OCI-LY7 (cell line): ENCODE results near the gene STK16. TPM values are rescaled to one million over a fixed set of nuclear protein-coding genes. Genes with fewer than 3 reads are reported as not detected.

Source experiments
- BruUV-seq: library from RNA; stranded (reverse); fragments of 400-500 nt; replicated peaks from 2 replicates; lab custom pipeline; 2021; lab: Mats Ljungman, UMichigan
- CTCF ChIA-PET: fragments of 300-600 bp; sonication (Branson Sonifier 250); formaldehyde crosslinking; loops from one replicate; lab custom pipeline; 2022; ENCODE audit warnings: antibody characterized with exemption; ENCODE audit not compliant: unreplicated experiment; lab: Charles Lee
- POLR2A ChIA-PET: fragments of 300-600 bp; sonication (Branson Sonifier 250); formaldehyde crosslinking; loops from one replicate; lab custom pipeline; 2022; ENCODE audit warnings: antibody characterized with exemption; lab: Charles Lee
- DNase-seq: peaks from one replicate; pipeline ENCODE4 v3.0.0-alpha.2; 2015; ENCODE audit warnings: low spot score
- H2AFZ ChIP-seq: fragments of 200-600 bp; sonication (generic), shearing (Covaris generic); 2 replicates; pipeline ENCODE4 v1.6.1; 2014; ENCODE audit warnings: mild to moderate bottlenecking, antibody characterized with exemption, low read length, moderate library complexity
- H3K27ac ChIP-seq: fragments of 200-600 bp; sonication (generic); 2 replicates; pipeline ENCODE4 v1.5.1; 2014; ENCODE audit warnings: mixed run types, low read depth, mild to moderate bottlenecking, moderate library complexity, low read length, inconsistent platforms; ENCODE audit not compliant: poor library complexity, severe bottlenecking
- H3K36me3 ChIP-seq: fragments of 200-600 bp; sonication (generic); 2 replicates; pipeline ENCODE4 v1.6.1; 2014; ENCODE audit warnings: mild to moderate bottlenecking, antibody characterized with exemption, low read length, moderate library complexity, mixed read lengths; ENCODE audit not compliant: insufficient read depth
- H3K4me1 ChIP-seq: fragments of 200-600 bp; sonication (generic); 2 replicates; pipeline ENCODE4 v1.5.1; 2014; ENCODE audit warnings: mild to moderate bottlenecking, low read length; ENCODE audit not compliant: insufficient read depth, poor library complexity, severe bottlenecking
- H3K4me2 ChIP-seq: fragments of 200-600 bp; sonication (generic); 2 replicates; pipeline ENCODE4 v1.6.1; 2014; ENCODE audit warnings: mild to moderate bottlenecking, low read length
- H3K4me3 ChIP-seq: fragments of 200-600 bp; sonication (generic); 2 replicates; pipeline ENCODE4 v1.5.1; 2014; ENCODE audit warnings: mild to moderate bottlenecking, low read depth, low read length; ENCODE audit not compliant: poor library complexity, severe bottlenecking
- H3K79me2 ChIP-seq: fragments of 200-600 bp; sonication (generic); 2 replicates; pipeline ENCODE4 v1.6.1; 2016; ENCODE audit warnings: low read depth, mild to moderate bottlenecking, low read length, moderate library complexity, mixed read lengths; ENCODE audit not compliant: insufficient read depth
- H3K9me2 ChIP-seq: fragments of 200-600 bp; sonication (generic); 2 replicates; pipeline ENCODE4 v1.6.1; 2016; ENCODE audit warnings: mild to moderate bottlenecking, low read length, mixed read lengths; ENCODE audit not compliant: insufficient read depth
- H3K9me3 ChIP-seq: fragments of 200-600 bp; sonication (generic); 2 replicates; pipeline ENCODE4 v1.6.1; 2014; ENCODE audit warnings: mild to moderate bottlenecking, mixed run types, low read length, mixed read lengths
- H4K20me1 ChIP-seq: fragments of 200-600 bp; sonication (generic); 2 replicates; pipeline ENCODE4 v1.6.1; 2014; ENCODE audit warnings: mild to moderate bottlenecking, antibody characterized with exemption, low read length, moderate library complexity, mixed read lengths; ENCODE audit not compliant: insufficient read depth
- EZH2phosphoT487 ChIP-seq: fragments of 200-600 bp; sonication (generic); IDR thresholded peaks from 2 replicates; pipeline ENCODE4 v1.6.1; 2018; ENCODE audit warnings: low read depth, borderline replicate concordance, mild to moderate bottlenecking, mixed run types, antibody characterized with exemption, low read length, moderate library complexity, mixed read lengths
- intact Hi-C: fragments of 100-400 bp; cut with micrococcal nuclease; formaldehyde crosslinking; loops from one replicate; pipeline ENCODE4 v1.10.0; 2022; ENCODE audit not compliant: unreplicated experiment
- total RNA-seq, 2 experiments: library from RNA; depleted of rRNA in 1 of 2; stranded (reverse); fragments of >200 nt in 1 of 2; shearing (Covaris generic) in 1 of 2; gene quantifications; 2 replicates each; pipeline ENCODE4 v1.2.3, GENCODE V29; 2014 to 2022
- TF ChIP-seq, protein P1 (sequence below): fragments of 200-600 bp; sonication (generic); conservative IDR thresholded peaks from 2 replicates; pipeline ENCODE4 v1.5.1; 2014; ENCODE audit warnings: mild to moderate bottlenecking, antibody characterized with exemption, low read length, moderate library complexity, mixed read lengths

Gene STK16
- total RNA-seq, 2 experiments from 2014 or later, result 23.4 to 39.5 TPM

DNA sequence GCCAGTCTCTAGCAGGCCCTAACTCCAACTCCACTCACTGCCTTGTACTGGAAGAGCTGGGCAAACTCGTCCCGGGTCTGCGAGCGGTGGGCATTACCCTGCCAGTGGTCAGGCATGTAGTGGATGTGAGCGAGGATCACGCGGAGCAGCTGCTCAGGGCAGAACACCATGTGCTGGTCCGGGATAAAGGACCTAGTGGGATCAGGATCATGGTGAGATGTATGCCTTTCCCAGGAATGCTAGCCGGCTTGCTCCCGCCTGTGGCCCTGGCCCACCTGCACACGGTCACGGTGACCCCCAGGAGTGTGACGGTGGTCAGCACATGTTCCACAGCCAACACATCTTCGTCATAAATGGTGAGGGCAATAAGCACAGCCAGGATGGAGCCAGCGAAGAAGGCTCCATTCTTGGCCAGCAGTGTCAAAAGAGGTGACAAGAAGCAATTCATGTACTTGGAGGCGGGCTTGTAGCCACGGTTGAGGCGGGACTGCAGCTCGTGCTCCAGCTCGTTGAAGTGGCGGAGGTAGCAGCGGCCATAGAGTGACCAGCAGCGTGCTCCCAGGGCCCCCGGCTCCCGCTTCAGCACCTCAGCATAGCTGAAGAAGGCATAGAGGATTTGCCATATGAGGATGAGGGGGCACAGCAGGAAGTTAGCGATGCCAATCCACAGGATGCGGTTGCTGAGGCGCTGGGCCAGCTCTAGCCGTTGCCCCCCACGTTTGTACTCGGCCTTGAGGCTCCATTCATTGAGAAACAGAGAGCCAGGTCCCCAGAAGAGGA is 21.3 kb upstream of the STK16 start:
- Histone ChIP-seq H3K4me1 (peaks cover 8% of the 10 kb centered on the region), H3K27ac (no peak overlapping the region), H3K9me3 (no peaks in the 10 kb centered on the region), H3K36me3 (peaks cover 61% of the 10 kb centered on the region), H3K79me2 (no peaks in the 10 kb centered on the region; the same call in 1 of the 2 replicates), H3K9me2 (no peaks in the 10 kb centered on the region), H4K20me1 (no peaks in the 10 kb centered on the region), H2AFZ (no peak overlapping the region), H3K4me3 (no peak overlapping the region), H3K4me2 (no peak overlapping the region)
- intact Hi-C loops, result no loop called here
- POLR2A ChIA-PET, result no interaction called here
- TF ChIP-seq, protein P1, sequence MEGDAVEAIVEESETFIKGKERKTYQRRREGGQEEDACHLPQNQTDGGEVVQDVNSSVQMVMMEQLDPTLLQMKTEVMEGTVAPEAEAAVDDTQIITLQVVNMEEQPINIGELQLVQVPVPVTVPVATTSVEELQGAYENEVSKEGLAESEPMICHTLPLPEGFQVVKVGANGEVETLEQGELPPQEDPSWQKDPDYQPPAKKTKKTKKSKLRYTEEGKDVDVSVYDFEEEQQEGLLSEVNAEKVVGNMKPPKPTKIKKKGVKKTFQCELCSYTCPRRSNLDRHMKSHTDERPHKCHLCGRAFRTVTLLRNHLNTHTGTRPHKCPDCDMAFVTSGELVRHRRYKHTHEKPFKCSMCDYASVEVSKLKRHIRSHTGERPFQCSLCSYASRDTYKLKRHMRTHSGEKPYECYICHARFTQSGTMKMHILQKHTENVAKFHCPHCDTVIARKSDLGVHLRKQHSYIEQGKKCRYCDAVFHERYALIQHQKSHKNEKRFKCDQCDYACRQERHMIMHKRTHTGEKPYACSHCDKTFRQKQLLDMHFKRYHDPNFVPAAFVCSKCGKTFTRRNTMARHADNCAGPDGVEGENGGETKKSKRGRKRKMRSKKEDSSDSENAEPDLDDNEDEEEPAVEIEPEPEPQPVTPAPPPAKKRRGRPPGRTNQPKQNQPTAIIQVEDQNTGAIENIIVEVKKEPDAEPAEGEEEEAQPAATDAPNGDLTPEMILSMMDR, result no peak
- TF ChIP-seq EZH2phosphoT487, result no peak
- BruUV-seq, result no TSS peak
- CTCF ChIA-PET, result no interaction called here
- DNase-seq, result no peak

DNA sequence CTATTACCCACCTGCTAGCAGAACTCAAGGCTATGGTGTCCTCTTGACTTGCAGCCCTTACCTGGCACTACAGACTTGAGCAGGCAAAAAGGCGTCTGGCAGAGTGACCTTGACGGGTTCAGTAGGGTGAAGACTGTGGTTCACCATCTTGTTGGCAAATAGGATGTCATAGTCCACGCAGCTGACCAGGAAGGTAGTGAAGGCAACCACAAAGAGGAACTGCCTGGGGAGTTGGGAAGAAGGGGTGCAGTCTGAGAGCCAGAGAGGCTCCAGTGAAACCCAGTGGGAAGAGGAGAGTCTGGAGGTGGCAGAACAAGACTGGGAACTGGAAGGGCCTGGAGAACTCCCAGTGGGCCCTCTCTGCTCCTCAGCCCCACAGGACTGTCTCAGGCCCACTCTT is 19.9 kb upstream of the STK16 start:
- Histone ChIP-seq H3K4me2 (no peak overlapping the region), H3K4me1 (peaks cover 8% of the 10 kb centered on the region), H3K4me3 (no peak overlapping the region), H2AFZ (no peak overlapping the region), H3K36me3 (peaks cover 58% of the 10 kb centered on the region), H3K27ac (no peak overlapping the region), H4K20me1 (no peaks in the 10 kb centered on the region), H3K9me2 (no peaks in the 10 kb centered on the region), H3K79me2 (no peaks in the 10 kb centered on the region; the same call in 1 of the 2 replicates), H3K9me3 (no peaks in the 10 kb centered on the region)
- CTCF ChIA-PET, result no interaction called here
- POLR2A ChIA-PET, result no interaction called here
- BruUV-seq, result no TSS peak
- DNase-seq, result no peak
- TF ChIP-seq, protein P1, result no peak
- no peak for TF ChIP-seq EZH2phosphoT487
- intact Hi-C loops, result no loop called here
